Aorta (tissue), 5 donors: ENCODE data around the gene ROBO2. TPM values are rescaled to one million over a fixed set of nuclear protein-coding genes. Genes with fewer than 3 reads are reported as not detected.

ENCODE experiments used
- ATAC-seq: fragments of 200-7000 bp; cut with Tn5 transposase; one replicate; pipeline ENCODE4 v1.9.1; 2022; ENCODE audit warnings: moderate library complexity; ENCODE audit not compliant: low FRiP score
- DNase-seq, 2 donors: peaks; one replicate each; pipeline ENCODE4 v3.0.0-alpha.2; 2020
- H3K27ac ChIP-seq, 2 donors: one replicate each; pipeline ENCODE4 v1.5.1; 2013; ENCODE audit warnings: low read length in 2 of 2, mild to moderate bottlenecking in 2 of 2, moderate library complexity in 2 of 2, control low read depth in 1 of 2, inconsistent platforms in 1 of 2, low read depth in 1 of 2
- H3K27me3 ChIP-seq, 2 donors: one replicate each; pipeline ENCODE4 v1.6.1; 2013; ENCODE audit warnings: control low read depth in 1 of 2, low read length in 1 of 2, mild to moderate bottlenecking in 1 of 2, moderate library complexity in 1 of 2; ENCODE audit not compliant: insufficient read depth in 2 of 2, control insufficient read depth in 1 of 2
- H3K36me3 ChIP-seq, 2 donors: one replicate each; pipeline ENCODE4 v1.6.1; 2013; ENCODE audit warnings: control low read depth in 1 of 2, low read length in 1 of 2, mild to moderate bottlenecking in 1 of 2; ENCODE audit not compliant: insufficient read depth in 2 of 2, control insufficient read depth in 1 of 2
- H3K4me1 ChIP-seq, 2 donors: one replicate each; pipeline ENCODE4 v1.6.1; 2013; ENCODE audit warnings: low read length in 2 of 2, control low read depth in 1 of 2, mild to moderate bottlenecking in 1 of 2, moderate library complexity in 1 of 2; ENCODE audit not compliant: insufficient read depth in 2 of 2, control insufficient read depth in 1 of 2
- H3K4me3 ChIP-seq, 2 donors: one replicate each; pipeline ENCODE4 v1.5.1; 2013; ENCODE audit warnings: low read length in 2 of 2, control low read depth in 1 of 2, mild to moderate bottlenecking in 1 of 2
- H3K9me3 ChIP-seq: one replicate; pipeline ENCODE4 v1.6.1; 2013; ENCODE audit warnings: mild to moderate bottlenecking, low read length; ENCODE audit not compliant: control insufficient read depth
- WGBS, 2 donors: extraction: QIAGEN DNeasy Blood & Tissue Kit; methylation state at CpG; one replicate each; pipeline ENCODE4 v1.1.7; 2013; 5-methylcytosine and 5-hydroxymethylcytosine counted together
- intact Hi-C, 2 donors: fragments of 100-400 bp; cut with DNase I; formaldehyde crosslinking; loops; one replicate each; pipeline versions ENCODE4 v1.14.2 to v1.15.0; 2022
- polyA plus RNA-seq, 2 donors: library from polyadenylated mRNA; stranded (reverse); fragments of 200-250 nt; gene quantifications; one replicate each; pipeline ENCODE4 v1.2.3, GENCODE V29; 2013
- total RNA-seq, 2 donors: library from RNA; stranded (reverse); fragmentation: NEBNext Ultra II Directional; extraction: Animal tissue kit (Norgen Biotek cat#: 25700); gene quantifications; one replicate each; pipeline ENCODE4 v1.2.1, GENCODE V29; 2021
- donor health status: healthy with polysubstance abuse.
- donor health status: Bipolar disorder and iron deficiency.
- donor health status: DM: no; HTN: no; CAD: no.
- donor health status: DM: no; HTN: no; CAD: no.
- donor health status: DM: yes; HTN: yes; CAD: no.

Gene ROBO2
- total and polyA plus RNA-seq, 4 donors, result 0.05 to 1.3 (median 0.58) TPM

GRCh38 chr3:77256584-77257503, 216.9 kb downstream of the ROBO2 start:
- Histone ChIP-seq H3K27me3 (no peaks in the 10 kb centered on the region), H3K9me3 (no peaks in the 10 kb centered on the region), H3K27ac (no peak overlapping the region), H3K36me3 (no peaks in the 10 kb centered on the region), H3K4me1 (no peaks in the 10 kb centered on the region), H3K4me3 (no peak overlapping the region)
- ATAC-seq (no peak), DNase-seq (no peak)
- intact Hi-C loops, result loop anchor here (5.0 kb wide), 1 partner anchor 220 kb away; no protein-coding TSS in a partner anchor
- WGBS, 2 donors, result 64 to 73% methylated on average over 9 of the region's 9 CpGs

GRCh38 chr3:77259694-77260093, 219.8 kb downstream of the ROBO2 start:
- no peaks in the 10 kb centered on the region for H3K36me3 ChIP-seq
- H3K27me3 ChIP-seq, result no peaks in the 10 kb centered on the region
- ATAC-seq (no peak), DNase-seq (no peak)
- no peak overlapping the region for H3K27ac ChIP-seq
- no peaks in the 10 kb centered on the region for H3K9me3 ChIP-seq
- no peaks in the 10 kb centered on the region for H3K4me1 ChIP-seq
- no peak overlapping the region for H3K4me3 ChIP-seq
- intact Hi-C loops, result loop anchor here (5.0 kb wide), 1 partner anchor 222 kb away; no protein-coding TSS in a partner anchor
- 26 to 50% methylated on average over 6 of the region's 6 CpGs for WGBS, 2 donors

- Histone ChIP-seq H3K4me3 (no peak overlapping the region), H3K27ac (no peak overlapping the region), H3K9me3 (no peaks in the 10 kb centered on the region), H3K27me3 (no peaks in the 10 kb centered on the region), H3K4me1 (no peaks in the 10 kb centered on the region), H3K36me3 (no peaks in the 10 kb centered on the region)
- intact Hi-C loops, result no loop called here
- DNase-seq (no peak), ATAC-seq (no peak)
- WGBS, 2 donors, result 83 to 84% methylated on average over 2 of the region's 2 CpGs
These were observed 222.5 kb downstream of the ROBO2 start for GRCh38 chr3:77262361-77262760.

GRCh38 chr3:77267589-77267988, 227.7 kb downstream of the ROBO2 start:
- ATAC-seq (no peak), DNase-seq (no peak)
- H3K27me3 ChIP-seq, result no peaks in the 10 kb centered on the region
- no peaks in the 10 kb centered on the region for H3K9me3 ChIP-seq
- H3K4me1 ChIP-seq, result no peaks in the 10 kb centered on the region
- H3K4me3 ChIP-seq, result no peak overlapping the region
- no peak overlapping the region for H3K27ac ChIP-seq
- 87 to 89% methylated on average over 3 of the region's 3 CpGs for WGBS, 2 donors
- intact Hi-C loops, result no loop called here
- no peaks in the 10 kb centered on the region for H3K36me3 ChIP-seq

- Histone ChIP-seq H3K27ac (no peak overlapping the region), H3K4me3 (no peak overlapping the region), H3K36me3 (no peaks in the 10 kb centered on the region), H3K9me3 (no peaks in the 10 kb centered on the region), H3K4me1 (no peaks in the 10 kb centered on the region), H3K27me3 (no peaks in the 10 kb centered on the region)
- WGBS, 2 donors, result 32 to 36% methylated on average over 1 of the region's 1 CpG
- no peak for DNase-seq
- no peak for ATAC-seq
- intact Hi-C loops, result no loop called here
These were observed 231.4 kb downstream of the ROBO2 start for GRCh38 chr3:77271306-77271705.

- H3K27me3 ChIP-seq, result no peaks in the 10 kb centered on the region
- H3K4me3 ChIP-seq, result no peak overlapping the region
- H3K36me3 ChIP-seq, result no peaks in the 10 kb centered on the region
- ATAC-seq, result no peak
- no peak for DNase-seq
- no peak overlapping the region for H3K27ac ChIP-seq
- H3K9me3 ChIP-seq, result no peaks in the 10 kb centered on the region
- 72 to 74% methylated on average over 6 of the region's 6 CpGs for WGBS, 2 donors
- H3K4me1 ChIP-seq, result no peaks in the 10 kb centered on the region
- intact Hi-C loops, result no loop called here
These were observed 231.8 kb downstream of the ROBO2 start for GRCh38 chr3:77271711-77272110.

GRCh38 chr3:77279276-77279675, 239.4 kb downstream of the ROBO2 start:
- 85 to 90% methylated on average over 2 of the region's 2 CpGs for WGBS, 2 donors
- H3K4me3 ChIP-seq, result no peak overlapping the region
- H3K36me3 ChIP-seq, result no peaks in the 10 kb centered on the region
- ATAC-seq (no peak), DNase-seq (no peak)
- no peaks in the 10 kb centered on the region for H3K9me3 ChIP-seq
- intact Hi-C loops, result no loop called here
- H3K27me3 ChIP-seq, result no peaks in the 10 kb centered on the region
- H3K27ac ChIP-seq, result no peak overlapping the region
- H3K4me1 ChIP-seq, result no peaks in the 10 kb centered on the region

GRCh38 chr3:77281721-77282120, 241.8 kb downstream of the ROBO2 start:
- DNase-seq (no peak), ATAC-seq (no peak)
- intact Hi-C loops, result no loop called here
- H3K9me3 ChIP-seq, result no peaks in the 10 kb centered on the region
- no peaks in the 10 kb centered on the region for H3K36me3 ChIP-seq
- no peaks in the 10 kb centered on the region for H3K27me3 ChIP-seq
- H3K4me1 ChIP-seq, result no peaks in the 10 kb centered on the region
- WGBS, 2 donors, result 47 to 57% methylated on average over 8 of the region's 8 CpGs
- H3K4me3 ChIP-seq, result no peak overlapping the region
- no peak overlapping the region for H3K27ac ChIP-seq

GRCh38 chr3:77283108-77283507, 243.2 kb downstream of the ROBO2 start:
- WGBS, 2 donors, result 52 to 75% methylated on average over 4 of the region's 4 CpGs
- Histone ChIP-seq H3K27me3 (no peaks in the 10 kb centered on the region), H3K36me3 (no peaks in the 10 kb centered on the region), H3K27ac (no peak overlapping the region), H3K4me1 (no peaks in the 10 kb centered on the region), H3K4me3 (no peak overlapping the region), H3K9me3 (no peaks in the 10 kb centered on the region)
- DNase-seq (no peak), ATAC-seq (no peak)
- intact Hi-C loops, result no loop called here
